Measurements from ENCODE around the gene SLC2A5.

The SLC2A5 gene
- long read RNA-seq, full-length matches to known transcripts = 65 of 88 reads
- long read RNA-seq, partial matches to known transcripts = 10 of 88 reads
- long read RNA-seq, other reads (novel, unspliced or antisense) = 13 of 88 reads

DNA sequence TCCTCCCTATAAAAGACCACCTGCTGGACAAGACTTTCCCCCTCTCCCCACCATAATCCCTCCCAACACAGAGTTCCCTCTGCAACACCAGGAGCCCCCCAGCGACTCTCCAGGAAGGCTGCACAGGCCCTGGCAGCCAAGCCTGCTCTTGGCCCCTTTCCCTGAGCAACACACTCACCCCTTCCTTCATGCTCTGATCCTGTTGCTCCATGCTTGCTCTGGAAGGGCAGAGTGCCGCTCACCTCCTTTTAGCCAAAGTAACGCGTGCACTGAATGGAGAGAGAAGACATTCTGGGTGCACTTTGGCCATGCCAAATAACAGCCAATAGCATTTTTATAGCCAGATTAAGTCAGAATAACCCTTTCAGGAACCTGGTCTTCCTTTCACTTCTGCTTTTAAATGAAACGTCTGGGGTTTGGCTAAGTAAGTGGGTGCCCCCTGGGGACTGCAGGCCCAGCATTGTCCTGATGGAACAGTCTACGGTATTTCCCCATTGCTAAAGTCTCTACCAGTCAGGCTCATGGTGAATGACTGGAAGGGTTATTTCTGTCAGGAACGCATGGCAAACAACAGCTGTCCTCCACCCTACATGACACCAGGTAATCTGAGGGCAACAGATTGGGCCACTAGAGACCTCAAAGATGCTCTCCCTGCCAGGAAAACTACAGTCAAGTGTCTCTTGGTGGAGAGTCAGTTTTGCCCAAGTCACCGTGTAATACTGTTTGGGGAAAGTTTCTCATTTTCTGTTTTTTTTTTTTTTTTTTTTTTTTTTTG lies at the start of gene SLC2A5:
Gene SLC2A5 (minus strand): TSS at position 310 of the 775 bp plus-strand sequence. CDS start 99 bp downstream, at position 211.
- H3K4me3 ChIP-seq (replicated peaks; ENCODE audit: insufficient read depth, low read length) = peak within 1 kb of the TSS; percentile 38
- peak; percentile 73 to 84 for DNase-seq (ENCODE audit: low read depth in 1 of 2, low spot score in 1 of 2)
- peak within 1 kb of the TSS; percentile 84 for H3K27ac ChIP-seq (replicated peaks)
- TF ChIP-seq GABPA (IDR thresholded peaks at IDR 0.05; ENCODE audit: low read depth) = no peak
- peak; percentile 97 for TF ChIP-seq SPI1 (IDR thresholded peaks at IDR 0.05; ENCODE audit: borderline replicate concordance, low read depth)
- peak; percentile 59 for TF ChIP-seq POLR2AphosphoS5 (IDR thresholded peaks at IDR 0.05; ENCODE audit: low read depth)
- TF ChIP-seq, protein P1, sequence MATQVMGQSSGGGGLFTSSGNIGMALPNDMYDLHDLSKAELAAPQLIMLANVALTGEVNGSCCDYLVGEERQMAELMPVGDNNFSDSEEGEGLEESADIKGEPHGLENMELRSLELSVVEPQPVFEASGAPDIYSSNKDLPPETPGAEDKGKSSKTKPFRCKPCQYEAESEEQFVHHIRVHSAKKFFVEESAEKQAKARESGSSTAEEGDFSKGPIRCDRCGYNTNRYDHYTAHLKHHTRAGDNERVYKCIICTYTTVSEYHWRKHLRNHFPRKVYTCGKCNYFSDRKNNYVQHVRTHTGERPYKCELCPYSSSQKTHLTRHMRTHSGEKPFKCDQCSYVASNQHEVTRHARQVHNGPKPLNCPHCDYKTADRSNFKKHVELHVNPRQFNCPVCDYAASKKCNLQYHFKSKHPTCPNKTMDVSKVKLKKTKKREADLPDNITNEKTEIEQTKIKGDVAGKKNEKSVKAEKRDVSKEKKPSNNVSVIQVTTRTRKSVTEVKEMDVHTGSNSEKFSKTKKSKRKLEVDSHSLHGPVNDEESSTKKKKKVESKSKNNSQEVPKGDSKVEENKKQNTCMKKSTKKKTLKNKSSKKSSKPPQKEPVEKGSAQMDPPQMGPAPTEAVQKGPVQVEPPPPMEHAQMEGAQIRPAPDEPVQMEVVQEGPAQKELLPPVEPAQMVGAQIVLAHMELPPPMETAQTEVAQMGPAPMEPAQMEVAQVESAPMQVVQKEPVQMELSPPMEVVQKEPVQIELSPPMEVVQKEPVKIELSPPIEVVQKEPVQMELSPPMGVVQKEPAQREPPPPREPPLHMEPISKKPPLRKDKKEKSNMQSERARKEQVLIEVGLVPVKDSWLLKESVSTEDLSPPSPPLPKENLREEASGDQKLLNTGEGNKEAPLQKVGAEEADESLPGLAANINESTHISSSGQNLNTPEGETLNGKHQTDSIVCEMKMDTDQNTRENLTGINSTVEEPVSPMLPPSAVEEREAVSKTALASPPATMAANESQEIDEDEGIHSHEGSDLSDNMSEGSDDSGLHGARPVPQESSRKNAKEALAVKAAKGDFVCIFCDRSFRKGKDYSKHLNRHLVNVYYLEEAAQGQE (IDR thresholded peaks at IDR 0.05; ENCODE audit: insufficient replicate concordance, low read depth) = no peak
- no peak for TF ChIP-seq CTCF (IDR thresholded peaks at IDR 0.05; ENCODE audit: insufficient read depth, low read length)
- no peaks in the 10 kb centered on the region for H3K27me3 ChIP-seq (ENCODE audit: insufficient read depth, poor library complexity, severe bottlenecking)

GRCh38 chr1:9118186-9118585 lies 48.8 kb upstream of the SLC2A5 start:
- TF ChIP-seq, protein P1 (IDR thresholded peaks at IDR 0.05; ENCODE audit: insufficient replicate concordance, low read depth) = no peak
- no peak for TF ChIP-seq GABPA (IDR thresholded peaks at IDR 0.05; ENCODE audit: low read depth)
- no peak for TF ChIP-seq CTCF (IDR thresholded peaks at IDR 0.05; ENCODE audit: insufficient read depth, low read length)
- TF ChIP-seq POLR2AphosphoS5 (IDR thresholded peaks at IDR 0.05; ENCODE audit: low read depth) = no peak
- TF ChIP-seq SPI1 (IDR thresholded peaks at IDR 0.05; ENCODE audit: borderline replicate concordance, low read depth) = no peak
- Histone ChIP-seq H3K27ac (replicated peaks) (no peak overlapping the region), H3K27me3 (ENCODE audit: insufficient read depth, poor library complexity, severe bottlenecking) (no peaks in the 10 kb centered on the region), H3K4me3 (replicated peaks; ENCODE audit: insufficient read depth, low read length) (no peak overlapping the region)
- no peak for DNase-seq (ENCODE audit: low read depth in 1 of 2, low spot score in 1 of 2)

GRCh38 chr1:9115351-9116205 lies 46.1 kb upstream of the SLC2A5 start:
- Histone ChIP-seq H3K4me3 (replicated peaks; ENCODE audit: insufficient read depth, low read length) (no peak overlapping the region), H3K27me3 (ENCODE audit: insufficient read depth, poor library complexity, severe bottlenecking) (no peaks in the 10 kb centered on the region), H3K27ac (replicated peaks) (no peak overlapping the region)
- TF ChIP-seq GABPA (IDR thresholded peaks at IDR 0.05; ENCODE audit: low read depth) (no peak), SPI1 (IDR thresholded peaks at IDR 0.05; ENCODE audit: borderline replicate concordance, low read depth) (no peak), POLR2AphosphoS5 (IDR thresholded peaks at IDR 0.05; ENCODE audit: low read depth) (no peak), CTCF (IDR thresholded peaks at IDR 0.05; ENCODE audit: insufficient read depth, low read length) (no peak)
- TF ChIP-seq, protein P1 (IDR thresholded peaks at IDR 0.05; ENCODE audit: insufficient replicate concordance, low read depth) = no peak
- no peak for DNase-seq (ENCODE audit: low read depth in 1 of 2, low spot score in 1 of 2)

Data from HL-60 (cell line).